H54 (cell line): ENCODE measurements around the gene CHKB.

Source experiments
- DNase-seq: peaks from one replicate; pipeline ENCODE4 v3.0.0; 2011; ENCODE audit warnings: low spot score, mixed read lengths; ENCODE audit not compliant: insufficient read length
- FAIRE-seq: peaks from 3 replicates; lab custom pipeline; 2011; peaks lifted over from hg19 to GRCh38; lab: Jason Lieb, UNC
- POLR2A ChIP-seq: IDR thresholded peaks from 2 replicates; pipeline ENCODE4 v1.6.1; 2011; ENCODE audit warnings: low read depth, mild to moderate bottlenecking, low read length

Gene CHKB

DNA sequence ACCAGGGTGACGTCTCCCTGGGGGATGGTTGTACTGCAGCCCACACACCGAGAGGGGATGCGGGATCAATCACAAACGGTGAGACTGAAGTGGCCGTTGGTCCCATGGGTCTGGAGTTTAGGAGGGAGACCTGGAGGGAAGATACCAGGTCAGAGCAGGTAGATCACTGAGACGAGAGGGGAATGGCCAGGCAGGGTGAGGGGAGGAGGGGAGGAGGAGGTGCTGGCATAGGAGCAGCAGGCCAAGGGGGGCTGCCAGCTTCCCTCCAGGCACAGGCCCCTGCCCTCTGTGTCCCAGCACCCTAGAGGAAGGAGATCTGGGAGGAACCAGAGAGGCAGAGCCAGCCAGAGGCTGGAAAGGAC is 25.0 kb upstream of the CHKB start:
- TF ChIP-seq POLR2A, result no peak
- FAIRE-seq (no peak), DNase-seq (no peak)

DNA sequence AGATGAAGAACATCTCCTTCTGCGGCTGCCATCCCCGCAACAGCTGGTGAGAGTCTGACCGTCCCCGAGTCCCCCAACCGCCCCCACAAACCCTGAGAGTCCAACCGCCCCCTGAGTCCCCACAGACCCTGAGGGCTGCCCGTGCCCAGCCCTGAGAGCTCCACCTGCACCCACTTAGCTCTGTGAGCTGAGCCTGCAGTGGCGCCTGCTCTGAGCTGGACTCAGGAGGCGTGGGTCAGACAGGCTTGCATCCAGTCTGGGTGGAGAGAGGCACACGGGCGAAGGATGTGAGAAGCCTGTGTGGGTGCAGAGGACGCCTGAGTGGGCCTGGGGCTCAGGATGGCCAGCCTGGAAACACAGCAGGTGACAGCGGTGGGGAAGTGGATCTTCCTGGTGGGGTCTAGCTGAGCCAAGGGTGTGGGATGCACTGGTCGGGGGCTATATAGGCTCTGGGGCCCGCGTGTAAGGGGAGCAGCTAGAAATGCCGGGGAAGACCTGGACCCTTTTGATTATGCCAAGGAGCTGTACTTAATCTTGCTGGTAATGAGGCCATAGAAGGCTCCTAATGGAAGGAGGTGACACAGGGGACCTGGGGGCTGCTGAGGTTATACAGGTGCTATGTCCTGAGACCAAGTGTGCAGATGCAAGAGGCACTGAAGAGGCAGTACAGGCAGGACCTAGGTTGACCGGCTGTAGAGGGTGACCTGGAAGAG is 24.5 kb upstream of the CHKB start:
- no peak for DNase-seq
- no peak for FAIRE-seq
- no peak for TF ChIP-seq POLR2A

DNA sequence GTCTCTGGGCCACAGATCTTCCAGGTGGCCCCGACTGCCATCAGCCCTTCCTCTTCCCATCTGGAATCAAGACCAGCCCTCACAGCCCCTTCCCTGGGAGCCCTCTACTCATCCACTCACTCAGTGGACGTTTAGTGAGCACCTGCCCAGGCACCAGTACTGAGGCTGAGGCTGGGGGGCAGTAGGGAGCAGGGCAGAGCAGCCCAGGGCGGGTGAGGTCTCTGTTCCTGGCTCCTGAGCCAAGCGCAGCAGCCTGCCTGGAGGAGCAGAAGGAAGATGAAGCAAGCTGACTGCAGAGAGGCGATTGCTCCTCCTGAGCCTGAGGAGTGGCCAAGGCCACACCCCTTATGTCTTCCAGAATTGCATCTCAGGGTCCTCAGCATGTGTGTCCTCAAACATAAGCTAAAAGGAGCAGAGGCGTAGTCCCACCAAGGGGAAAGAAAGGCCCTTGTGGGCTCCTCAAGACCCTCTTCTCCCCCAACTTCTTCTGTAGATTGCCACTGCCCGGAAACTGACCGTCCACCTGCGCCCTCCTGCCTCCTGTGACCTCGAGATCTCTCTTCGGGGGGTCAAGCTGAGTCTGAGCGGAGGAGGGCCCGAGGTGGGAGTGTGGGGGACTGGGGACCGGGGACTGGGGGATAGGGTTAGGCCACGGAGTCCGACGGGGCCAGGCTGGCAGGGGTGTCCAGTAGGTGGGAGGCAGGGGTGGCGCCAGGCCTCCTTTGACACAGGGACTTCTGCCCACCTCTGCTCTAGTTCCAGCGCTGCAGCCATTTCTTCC is 23.7 kb upstream of the CHKB start:
- TF ChIP-seq POLR2A, result no peak
- DNase-seq (no peak), FAIRE-seq (no peak)

DNA sequence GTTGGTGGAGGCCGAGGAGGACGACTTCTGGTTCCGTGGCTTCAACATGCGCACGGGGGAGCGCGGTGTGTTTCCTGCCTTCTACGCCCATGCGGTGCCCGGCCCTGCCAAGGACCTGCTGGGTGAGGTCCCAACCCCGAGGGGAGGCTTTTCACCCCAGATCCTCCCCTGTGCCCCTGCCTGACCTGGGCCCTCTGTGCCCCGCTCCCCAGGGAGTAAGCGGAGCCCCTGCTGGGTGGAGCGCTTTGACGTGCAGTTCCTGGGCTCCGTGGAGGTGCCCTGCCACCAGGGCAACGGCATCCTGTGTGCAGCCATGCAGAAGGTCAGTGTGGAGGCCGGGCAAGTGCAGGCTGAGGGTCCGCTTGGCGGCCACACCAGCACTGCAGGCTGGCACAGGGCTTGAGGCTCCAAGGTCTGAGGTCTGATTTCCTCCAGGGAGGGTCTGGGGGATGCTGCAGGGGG is 23.0 kb upstream of the CHKB start:
- FAIRE-seq (no peak), DNase-seq (no peak)
- no peak for TF ChIP-seq POLR2A

DNA sequence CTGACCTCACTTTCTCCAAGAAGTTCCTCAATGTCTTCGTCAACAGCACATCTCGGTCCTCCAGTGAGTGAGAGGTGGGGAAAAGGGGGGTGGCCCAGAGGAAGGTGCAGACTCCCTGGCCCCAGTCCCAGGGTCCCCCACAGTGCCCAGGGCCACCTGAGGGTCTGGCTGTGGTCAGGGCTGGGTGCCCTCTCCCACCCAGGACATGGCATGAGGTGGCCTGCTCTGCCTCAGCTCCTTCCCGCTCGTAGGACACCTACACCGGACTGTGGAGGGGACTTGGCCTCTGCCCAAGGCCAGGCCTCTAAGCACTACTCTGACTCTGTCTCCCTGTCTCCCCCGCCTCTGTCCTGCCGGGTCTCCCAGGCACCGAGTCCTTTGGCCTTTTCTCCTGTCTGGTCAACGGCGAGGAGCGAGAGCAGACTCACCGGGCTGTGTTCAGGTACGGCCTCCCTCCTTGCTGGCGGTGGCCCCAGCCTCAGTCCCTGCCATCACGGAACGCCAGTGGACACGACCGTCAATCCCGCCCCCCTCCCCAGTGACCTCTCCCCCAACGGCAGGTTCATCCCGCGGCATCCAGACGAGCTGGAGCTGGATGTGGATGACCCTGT is 22.5 kb upstream of the CHKB start:
- no peak for DNase-seq
- no peak for FAIRE-seq
- no peak for TF ChIP-seq POLR2A

DNA sequence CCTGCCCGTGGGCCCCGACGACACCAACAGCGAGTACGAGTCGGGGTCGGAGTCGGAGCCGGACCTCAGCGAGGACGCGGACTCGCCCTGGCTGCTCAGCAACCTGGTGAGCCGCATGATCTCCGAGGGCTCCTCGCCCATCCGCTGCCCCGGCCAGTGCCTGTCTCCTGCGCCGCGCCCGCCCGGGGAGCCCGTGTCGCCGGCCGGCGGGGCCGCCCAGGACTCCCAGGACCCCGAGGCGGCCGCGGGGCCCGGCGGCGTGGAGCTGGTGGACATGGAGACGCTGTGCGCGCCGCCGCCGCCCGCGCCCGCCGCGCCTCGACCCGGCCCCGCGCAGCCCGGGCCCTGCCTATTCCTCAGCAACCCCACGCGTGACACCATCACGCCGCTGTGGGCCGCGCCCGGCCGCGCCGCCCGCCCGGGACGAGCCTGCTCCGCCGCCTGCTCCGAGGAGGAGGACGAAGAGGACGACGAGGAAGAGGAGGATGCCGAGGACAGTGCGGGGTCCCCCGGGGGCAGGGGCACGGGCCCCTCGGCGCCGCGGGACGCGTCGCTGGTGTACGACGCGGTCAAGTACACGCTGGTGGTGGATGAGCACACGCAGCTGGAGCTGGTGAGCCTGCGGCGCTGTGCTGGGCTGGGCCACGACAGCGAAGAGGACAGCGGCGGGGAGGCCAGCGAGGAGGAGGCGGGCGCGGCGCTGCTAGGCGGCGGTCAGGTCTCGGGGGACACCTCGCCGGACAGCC is 21.8 kb upstream of the CHKB start:
- DNase-seq (no peak), FAIRE-seq (no peak)
- TF ChIP-seq POLR2A, result no peak

DNA sequence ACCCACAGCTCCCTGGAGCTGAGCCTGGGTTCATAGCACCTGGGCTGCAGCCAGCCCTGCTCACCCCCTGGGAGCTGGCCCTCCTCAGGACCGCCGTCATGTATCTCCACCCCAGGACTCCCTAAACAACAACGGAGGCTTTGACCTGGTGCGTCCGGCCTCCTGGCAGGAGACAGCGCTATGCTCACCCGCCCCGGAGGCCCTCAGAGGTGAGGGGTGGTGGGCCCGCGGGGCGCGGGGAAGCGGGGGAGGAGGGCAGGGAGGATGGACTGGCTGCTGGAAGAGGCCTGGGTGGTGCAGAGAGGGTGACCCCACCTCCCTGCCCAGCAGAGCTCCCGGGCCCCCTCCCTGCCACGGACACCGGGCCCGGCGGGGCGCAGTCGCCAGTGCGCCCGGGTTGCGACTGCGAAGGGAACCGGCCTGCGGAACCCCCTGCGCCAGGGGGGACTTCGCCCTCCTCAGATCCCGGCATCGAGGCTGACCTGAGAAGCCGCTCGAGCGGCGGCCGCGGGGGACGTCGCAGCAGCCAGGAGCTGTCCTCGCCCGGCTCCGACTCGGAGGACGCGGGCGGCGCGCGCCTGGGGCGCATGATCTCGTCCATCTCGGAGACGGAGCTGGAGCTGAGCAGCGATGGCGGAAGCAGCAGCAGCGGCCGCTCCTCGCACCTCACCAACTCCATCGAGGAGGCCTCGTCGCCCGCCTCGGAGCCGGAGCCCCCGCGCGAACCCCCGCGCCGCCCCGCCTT is 21.0 kb upstream of the CHKB start:
- FAIRE-seq (no peak), DNase-seq (no peak)
- TF ChIP-seq POLR2A, result no peak

DNA sequence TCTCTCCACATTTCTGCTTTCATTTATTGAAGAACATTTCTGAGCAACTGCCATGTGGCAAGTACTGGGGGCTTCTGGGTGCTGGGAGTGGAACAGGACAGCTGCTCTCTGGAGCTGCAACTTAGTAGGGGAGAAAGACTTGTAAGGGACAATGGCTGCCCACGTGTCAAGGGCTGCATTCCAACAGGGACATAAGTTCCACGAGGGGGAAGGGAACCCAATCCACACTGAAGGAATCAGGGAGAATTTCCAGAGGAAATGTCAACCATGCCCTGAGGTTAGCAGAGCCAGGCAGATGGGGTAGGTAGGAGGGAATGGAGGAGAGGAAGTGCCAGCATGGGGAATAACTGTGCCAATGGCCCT is 19.7 kb upstream of the CHKB start:
- DNase-seq, result no peak
- no peak for FAIRE-seq
- no peak for TF ChIP-seq POLR2A

DNA sequence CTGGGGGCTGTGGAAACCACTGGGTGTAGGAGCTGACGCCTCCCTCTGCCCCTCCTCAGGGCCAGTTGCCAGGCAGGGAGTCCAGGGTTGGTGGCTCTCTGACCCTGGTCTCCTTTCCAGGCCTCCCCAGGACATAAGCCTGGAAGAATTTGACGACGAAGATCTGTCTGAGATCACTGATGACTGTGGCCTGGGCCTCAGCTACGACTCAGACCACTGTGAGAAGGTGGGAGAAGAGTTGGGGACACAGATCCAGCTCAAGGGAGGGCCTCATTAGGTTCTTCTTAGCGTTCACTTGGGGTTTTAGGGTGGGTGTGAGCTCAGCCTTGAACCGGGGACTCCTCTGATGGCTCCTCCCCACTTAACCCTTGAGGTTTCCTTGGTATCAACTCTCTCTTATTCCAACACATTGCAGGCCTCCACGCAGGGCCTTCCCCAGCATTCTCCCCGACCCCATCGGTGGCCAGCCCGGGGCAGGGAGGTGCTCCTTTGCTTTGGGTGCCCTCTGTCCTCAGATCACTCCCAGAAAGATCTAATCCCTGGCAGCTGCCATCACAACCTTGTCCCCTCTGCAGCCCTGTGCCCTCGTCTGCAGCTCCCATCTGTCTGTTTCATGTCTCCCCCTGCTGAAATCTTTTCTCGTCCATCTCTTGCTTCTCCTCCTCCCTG is 19.2 kb upstream of the CHKB start:
- no peak for TF ChIP-seq POLR2A
- no peak for DNase-seq
- no peak for FAIRE-seq

DNA sequence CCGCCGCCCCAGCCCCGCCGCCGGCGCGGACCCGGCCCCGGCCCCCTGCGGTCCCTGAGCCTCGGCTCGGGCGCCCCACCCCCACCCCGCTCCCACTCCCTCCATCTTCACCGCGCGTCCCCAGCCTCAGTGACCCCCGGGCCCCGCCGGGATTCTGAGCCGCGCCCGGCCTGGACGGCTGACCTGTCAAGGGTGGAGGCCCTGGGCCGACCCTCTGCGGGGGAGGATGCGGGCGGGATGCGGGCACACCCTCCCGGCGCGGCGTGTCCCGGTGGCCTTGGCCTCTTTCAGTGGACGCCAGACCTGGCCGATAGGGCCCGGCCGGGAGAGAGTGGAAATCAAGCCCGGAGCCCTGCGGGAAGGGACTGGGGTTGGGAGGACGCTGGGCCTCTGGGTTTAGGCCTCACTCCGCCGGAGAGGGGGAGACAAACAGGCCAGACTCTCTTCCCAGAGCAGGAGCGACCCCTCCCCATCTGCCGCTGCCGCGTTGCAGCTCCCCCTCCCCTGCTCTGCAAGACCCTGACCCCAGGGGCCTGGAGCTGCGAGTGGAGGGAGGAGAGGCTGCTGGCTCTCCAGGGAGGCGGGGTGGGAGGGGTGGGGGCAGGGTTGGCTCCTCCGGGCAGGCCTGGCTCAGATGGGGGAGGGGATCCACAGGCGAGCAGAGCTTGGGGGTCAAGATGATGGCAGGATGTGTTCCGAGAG is 18.5 kb upstream of the CHKB start:
- FAIRE-seq, result no peak
- no peak for DNase-seq
- no peak for TF ChIP-seq POLR2A

DNA sequence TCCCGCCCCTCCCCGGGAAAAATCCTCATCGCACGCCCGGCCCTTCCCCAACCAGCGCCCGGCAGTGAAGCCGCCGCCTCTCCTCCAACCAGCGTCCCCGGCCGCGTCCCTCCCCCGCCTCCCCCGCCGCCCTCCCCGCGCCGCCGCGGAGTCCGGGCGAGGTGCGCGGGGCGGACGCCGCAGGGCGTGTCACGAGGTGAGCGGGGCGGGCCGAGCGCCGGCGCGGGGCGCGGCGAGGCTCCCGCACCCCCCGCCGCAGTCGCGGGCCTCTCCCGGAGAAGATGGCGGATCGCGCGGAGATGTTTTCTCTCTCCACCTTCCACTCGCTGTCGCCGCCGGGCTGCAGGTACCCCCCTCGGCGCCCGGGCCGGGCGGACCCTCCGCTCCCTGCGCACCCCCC is 17.9 kb upstream of the CHKB start, which contains the start of gene MAPK8IP2:
TSS of gene MAPK8IP2 (plus strand) at position 256 of the 400 bp plus-strand sequence. CDS start at position 282, 26 bp downstream.
- DNase-seq (no peak), FAIRE-seq (no peak)
- TF ChIP-seq POLR2A, result no peak

DNA sequence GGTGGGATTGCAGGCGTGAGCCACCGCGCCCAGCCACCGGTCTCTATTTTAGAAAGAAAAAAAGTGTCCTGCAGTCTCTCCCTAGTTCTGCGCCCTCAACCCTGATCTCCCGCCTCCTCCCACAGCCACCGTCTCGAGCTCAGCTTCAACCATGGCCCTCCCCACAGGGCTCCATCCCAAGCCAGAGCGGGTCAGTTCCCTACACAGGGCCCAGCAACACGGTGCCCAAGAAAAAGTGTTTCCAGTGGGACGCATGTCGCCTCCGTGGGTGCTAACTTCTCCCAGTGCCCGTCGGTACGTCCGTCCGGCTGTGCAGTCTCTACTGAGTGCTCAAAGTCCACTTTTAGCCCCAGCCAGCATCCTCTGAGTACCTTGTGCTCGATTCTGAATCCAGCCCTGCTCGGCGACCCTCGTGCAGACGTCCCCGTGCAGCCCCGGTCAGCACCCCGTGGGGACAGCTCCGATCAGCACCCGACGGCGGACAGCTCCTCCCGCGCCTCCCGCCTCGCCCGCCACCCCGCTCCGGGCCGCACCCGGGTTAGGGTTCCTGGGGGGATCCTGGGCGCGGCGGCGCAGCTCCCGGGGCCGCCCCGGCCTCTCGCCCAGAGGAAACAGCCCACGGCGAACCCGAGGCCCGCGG is 17.3 kb upstream of the CHKB start:
- no peak for TF ChIP-seq POLR2A
- FAIRE-seq, result no peak
- DNase-seq, result peak; percentile 65
